HG03342 (cell line): ENCODE measurements around the gene FDXACB1.

Source experiments
- ATAC-seq: cut with Tn5 transposase; IDR thresholded peaks from one replicate; pipeline ENCODE4 v1.9.1; 2021; ENCODE audit warnings: mild to moderate bottlenecking, moderate library complexity; ENCODE audit not compliant: unreplicated experiment

FDXACB1 gene

DNA sequence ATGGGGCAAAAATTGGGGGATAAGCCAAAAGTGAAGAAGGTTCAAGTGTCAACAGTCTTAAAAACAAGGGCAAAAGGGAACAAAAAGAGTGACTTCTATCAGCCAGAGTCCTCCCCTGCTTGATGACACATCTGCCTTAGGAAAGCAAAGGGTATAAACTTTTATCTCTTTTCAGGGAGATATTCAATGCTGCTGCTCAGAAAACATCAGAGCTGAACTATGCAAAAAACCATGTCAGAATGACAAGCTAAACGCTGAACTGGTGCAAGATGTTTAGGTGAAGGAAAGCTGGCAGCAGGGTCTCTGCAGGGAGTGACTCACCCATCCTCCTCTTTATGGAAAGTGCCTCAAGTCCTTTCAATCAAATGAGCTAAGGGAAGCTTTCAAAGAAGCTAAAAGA is 32.3 kb downstream of the FDXACB1 start:
- ATAC-seq: no peak

DNA sequence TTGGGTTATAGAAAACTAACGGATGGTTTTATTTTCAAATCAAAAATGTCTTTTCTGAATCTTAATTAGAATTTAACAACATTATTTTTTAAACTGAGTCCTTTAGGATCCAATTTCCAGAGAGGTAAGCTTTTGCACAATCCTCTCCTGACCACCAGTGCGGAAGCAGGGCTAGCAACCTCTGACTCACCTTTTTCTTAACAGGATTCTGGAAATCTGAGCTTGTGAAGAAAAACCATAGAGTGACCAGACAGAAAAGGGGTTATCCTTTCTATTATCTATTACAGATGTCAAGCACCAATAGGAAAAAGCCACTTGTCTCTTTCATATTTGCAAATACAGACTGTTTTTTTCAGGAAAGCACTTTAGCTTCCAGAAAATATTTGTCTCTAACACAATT is 32.9 kb downstream of the FDXACB1 start:
- ATAC-seq: no peak

- no peak for ATAC-seq
Observed at GRCh38 chr11:111845276-111846028, 33.5 kb downstream of the FDXACB1 start.

GRCh38 chr11:111843661-111844060 is 35.3 kb downstream of the FDXACB1 start:
- no peak for ATAC-seq

- peak; percentile 50 for ATAC-seq
Observed at GRCh38 chr11:111841370-111842053, 37.5 kb downstream of the FDXACB1 start.

DNA sequence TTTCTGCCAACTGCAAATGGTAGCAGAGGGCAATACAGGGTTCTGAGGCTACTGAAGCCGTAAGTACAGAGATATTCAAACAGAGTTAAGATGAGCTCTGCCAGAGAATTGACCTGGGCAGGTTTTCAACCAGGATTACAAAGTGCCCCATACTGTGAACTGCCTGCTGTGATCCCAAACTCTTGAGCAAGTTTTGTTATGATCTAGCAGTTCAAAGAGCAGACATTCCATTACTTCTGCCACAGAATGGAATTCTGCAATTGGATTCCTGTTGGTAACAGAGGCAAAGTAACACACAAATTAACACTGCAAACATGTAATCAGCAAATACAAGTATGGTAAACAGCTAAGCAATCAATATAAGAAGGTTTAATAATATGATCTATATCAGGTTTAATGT is 38.8 kb downstream of the FDXACB1 start:
- ATAC-seq: no peak

DNA sequence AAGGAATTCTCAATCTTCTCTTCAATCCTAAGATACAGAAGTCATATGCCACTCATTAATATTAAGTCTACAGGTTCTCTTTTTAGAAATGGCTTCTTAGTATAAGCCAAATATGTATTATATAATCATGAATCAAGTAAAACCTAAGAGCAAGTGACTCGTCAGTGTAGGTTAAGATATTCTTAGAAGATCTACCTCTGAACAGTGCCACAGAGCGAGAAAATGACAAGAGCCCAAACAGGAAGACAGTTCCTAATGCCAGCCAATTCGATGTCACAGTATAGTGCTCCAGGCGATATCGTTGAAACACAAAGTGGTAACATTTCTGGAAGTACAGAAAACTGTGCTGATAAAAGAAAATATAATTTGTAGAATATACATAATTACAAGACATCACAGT is 40.9 kb downstream of the FDXACB1 start:
- ATAC-seq: no peak

GRCh38 chr11:111837366-111837891 is 41.5 kb downstream of the FDXACB1 start:
- ATAC-seq: no peak

DNA sequence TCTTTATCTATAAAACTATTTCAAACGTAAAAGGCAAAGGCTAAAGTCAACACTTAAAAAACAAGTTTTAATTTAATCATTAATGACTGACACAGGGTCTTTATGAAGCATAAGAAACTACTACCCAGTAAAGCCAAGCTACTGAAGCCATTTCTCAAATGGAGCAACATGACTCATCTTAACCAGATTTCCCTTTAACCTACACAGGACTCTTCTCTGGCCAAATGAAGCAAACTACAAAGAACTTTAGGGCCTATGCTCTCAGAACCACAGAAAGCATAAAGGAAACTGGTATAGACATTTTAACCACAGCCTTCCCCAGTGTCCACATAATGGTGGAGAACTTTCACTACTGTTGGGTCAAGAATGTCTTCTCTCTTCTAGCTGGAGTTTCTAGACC is 42.2 kb downstream of the FDXACB1 start:
- ATAC-seq: peak; percentile 72

- ATAC-seq: no peak
Observed at GRCh38 chr11:111836162-111836561, 42.8 kb downstream of the FDXACB1 start.

- ATAC-seq: no peak
Observed at GRCh38 chr11:111835665-111836064, 43.3 kb downstream of the FDXACB1 start.

GRCh38 chr11:111834432-111835163 is 44.4 kb downstream of the FDXACB1 start:
- ATAC-seq: no peak

- no peak for ATAC-seq
Observed at GRCh38 chr11:111833524-111833923, 45.4 kb downstream of the FDXACB1 start.

DNA sequence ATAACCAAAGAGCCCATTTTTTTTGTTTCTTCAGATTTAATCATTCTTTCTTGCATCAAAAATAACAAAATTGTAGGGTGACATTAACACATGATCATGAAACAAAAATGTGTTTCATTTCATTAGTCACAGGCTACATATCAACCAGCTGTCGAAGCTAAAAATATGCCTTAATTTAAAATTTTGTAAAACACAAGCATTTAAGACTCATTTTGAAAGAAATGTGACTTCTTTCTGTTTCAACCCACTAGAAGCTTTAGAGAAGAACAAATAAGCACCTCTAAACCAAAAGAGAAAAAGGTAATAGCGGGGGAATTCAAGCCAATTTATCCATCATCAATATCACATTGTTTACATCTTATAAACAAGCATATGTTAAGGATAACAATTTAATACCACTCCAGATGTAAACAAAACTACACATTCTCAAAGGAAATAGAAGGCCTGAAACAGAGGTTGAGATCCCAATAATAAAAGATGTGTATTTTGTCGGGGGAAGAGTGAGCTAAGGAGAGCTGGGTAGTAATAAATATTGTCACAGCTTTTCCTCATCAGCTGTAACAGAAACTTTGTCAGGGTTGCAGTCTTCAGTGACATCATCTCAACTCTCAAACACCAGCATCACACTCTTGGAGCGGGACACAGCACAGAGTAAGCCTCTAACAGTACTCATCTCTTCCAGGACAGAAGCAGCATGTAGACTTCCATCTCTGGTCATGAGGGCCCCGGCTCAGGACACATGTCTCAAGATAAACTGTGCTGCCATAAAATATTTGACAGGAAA is 49.6 kb downstream of the FDXACB1 start:
- ATAC-seq: peak; percentile 52

GRCh38 chr11:111826322-111826950 is 52.5 kb downstream of the FDXACB1 start:
- ATAC-seq: no peak
